ENCODE measurements around the gene KCNJ1. TPM values are rescaled to one million over a fixed set of nuclear protein-coding genes. Genes with fewer than 3 reads are reported as not detected.

Gene KCNJ1
- total and polyA plus RNA-seq, 2 donors (not counting 1 experiment from before 2014, with no cell fraction given) = not detected

GRCh38 chr11:128902515-128903066 lies 35.5 kb upstream of the KCNJ1 start:
- Histone ChIP-seq H3K79me2 (ENCODE audit: control insufficient read depth, insufficient read depth, low read length) (no peaks in the 10 kb centered on the region), H3K27ac (ENCODE audit: insufficient read depth, low read length) (no peak overlapping the region), H3K36me3 (ENCODE audit: control insufficient read depth, insufficient read depth, low read length) (no peaks in the 10 kb centered on the region), H4K20me1 (ENCODE audit: control insufficient read depth, extremely low read depth, insufficient read depth, low read length) (no peaks in the 10 kb centered on the region), H3K9ac (ENCODE audit: insufficient read depth, low read length) (no peak overlapping the region), H3K4me1 (ENCODE audit: control insufficient read depth, extremely low read depth, insufficient read depth, low read length) (peaks cover 19% of the 10 kb centered on the region), H3K4me3 (replicated peaks in 1 of 4; ENCODE audit: control extremely low read depth in 1 of 4, insufficient read depth in 1 of 4, low read depth in 3 of 4, low read length in 4 of 4) (no peak overlapping the region), H3K9me3 (ENCODE audit: control insufficient read depth, insufficient read depth, low read depth, low read length) (no peaks in the 10 kb centered on the region), H2AFZ (ENCODE audit: low read length) (no peak overlapping the region), H3K27me3 (ENCODE audit: control insufficient read depth, insufficient read depth, low read length) (no peaks in the 10 kb centered on the region), H3K4me2 (ENCODE audit: extremely low read depth, insufficient read depth, low read length) (no peak overlapping the region)
- DNase-seq (ENCODE audit: low read depth in 2 of 2) = peak; percentile 67 to 84
- no peak for TF ChIP-seq EZH2 (IDR thresholded peaks at IDR 0.05; ENCODE audit: low read length, missing control alignments)
- no peak for TF ChIP-seq CTCF (conservative IDR thresholded peaks at IDR 0.05 in 1 of 2, IDR thresholded peaks at IDR 0.05 in 1 of 2; ENCODE audit: low read depth in 1 of 2, low read length in 2 of 2)

- Histone ChIP-seq H3K79me2 (ENCODE audit: control insufficient read depth, insufficient read depth, low read length) (no peaks in the 10 kb centered on the region), H3K4me3 (replicated peaks in 1 of 4; ENCODE audit: control extremely low read depth in 1 of 4, insufficient read depth in 1 of 4, low read depth in 3 of 4, low read length in 4 of 4) (no peak overlapping the region), H4K20me1 (ENCODE audit: control insufficient read depth, extremely low read depth, insufficient read depth, low read length) (no peaks in the 10 kb centered on the region), H3K4me2 (ENCODE audit: extremely low read depth, insufficient read depth, low read length) (no peak overlapping the region), H3K27ac (ENCODE audit: insufficient read depth, low read length) (no peak overlapping the region), H3K27me3 (ENCODE audit: control insufficient read depth, insufficient read depth, low read length) (no peaks in the 10 kb centered on the region), H3K4me1 (ENCODE audit: control insufficient read depth, extremely low read depth, insufficient read depth, low read length) (peaks cover 19% of the 10 kb centered on the region), H3K9me3 (ENCODE audit: control insufficient read depth, insufficient read depth, low read depth, low read length) (no peaks in the 10 kb centered on the region), H3K36me3 (ENCODE audit: control insufficient read depth, insufficient read depth, low read length) (no peaks in the 10 kb centered on the region), H2AFZ (ENCODE audit: low read length) (no peak overlapping the region), H3K9ac (ENCODE audit: insufficient read depth, low read length) (no peak overlapping the region)
- no peak for TF ChIP-seq EZH2 (IDR thresholded peaks at IDR 0.05; ENCODE audit: low read length, missing control alignments)
- TF ChIP-seq CTCF (conservative IDR thresholded peaks at IDR 0.05 in 1 of 2, IDR thresholded peaks at IDR 0.05 in 1 of 2; ENCODE audit: low read depth in 1 of 2, low read length in 2 of 2) = no peak
- no peak for DNase-seq (ENCODE audit: low read depth in 2 of 2)
Measured at GRCh38 chr11:128901653-128902514, 34.8 kb upstream of the KCNJ1 start.

GRCh38 chr11:128900468-128900867 lies 33.4 kb upstream of the KCNJ1 start:
- DNase-seq (ENCODE audit: low read depth in 2 of 2) = no peak
- no peaks in the 10 kb centered on the region for H4K20me1 ChIP-seq (ENCODE audit: control insufficient read depth, extremely low read depth, insufficient read depth, low read length)
- no peak overlapping the region for H3K4me2 ChIP-seq (ENCODE audit: extremely low read depth, insufficient read depth, low read length)
- H3K36me3 ChIP-seq (ENCODE audit: control insufficient read depth, insufficient read depth, low read length) = no peaks in the 10 kb centered on the region
- TF ChIP-seq EZH2 (IDR thresholded peaks at IDR 0.05; ENCODE audit: low read length, missing control alignments) (no peak), CTCF (conservative IDR thresholded peaks at IDR 0.05 in 1 of 2, IDR thresholded peaks at IDR 0.05 in 1 of 2; ENCODE audit: low read depth in 1 of 2, low read length in 2 of 2) (no peak)
- no peak overlapping the region for H2AFZ ChIP-seq (ENCODE audit: low read length)
- H3K79me2 ChIP-seq (ENCODE audit: control insufficient read depth, insufficient read depth, low read length) = no peaks in the 10 kb centered on the region
- H3K27ac ChIP-seq (ENCODE audit: insufficient read depth, low read length) = no peak overlapping the region
- H3K9me3 ChIP-seq (ENCODE audit: control insufficient read depth, insufficient read depth, low read depth, low read length) = no peaks in the 10 kb centered on the region
- peaks cover 14% of the 10 kb centered on the region for H3K4me1 ChIP-seq (ENCODE audit: control insufficient read depth, extremely low read depth, insufficient read depth, low read length)
- H3K4me3 ChIP-seq (replicated peaks in 1 of 4; ENCODE audit: control extremely low read depth in 1 of 4, insufficient read depth in 1 of 4, low read depth in 3 of 4, low read length in 4 of 4) = no peak overlapping the region
- H3K27me3 ChIP-seq (ENCODE audit: control insufficient read depth, insufficient read depth, low read length) = no peaks in the 10 kb centered on the region
- H3K9ac ChIP-seq (ENCODE audit: insufficient read depth, low read length) = no peak overlapping the region
